Left colon (tissue), 2 donors: Measurements from ENCODE around the gene SLC22A16. TPM values are rescaled to one million over a fixed set of nuclear protein-coding genes. Genes with fewer than 3 reads are reported as not detected.

Experiments used
- ATAC-seq: fragments of 200-7000 bp; cut with Tn5 transposase; one replicate; pipeline ENCODE4 v1.9.1; 2020; ENCODE audit warnings: mild to moderate bottlenecking, moderate library complexity
- DNase-seq, 2 donors: peaks; one replicate each; pipeline ENCODE4 v3.0.0-alpha.2; 2020
- intact Hi-C, 2 donors: fragments of 100-400 bp; cut with DNase I in 1 of 2; cut with micrococcal nuclease in 1 of 2; formaldehyde crosslinking; loops; one replicate each; pipeline versions ENCODE4 v1.11.2 to v1.14.0; 2022; cut with DNase I, micrococcal nuclease
- total RNA-seq, 2 donors: library from RNA; stranded (reverse); fragmentation: NEBNext Ultra II Directional; extraction: Animal tissue kit (Norgen Biotek cat#: 25700); gene quantifications; one replicate each; pipeline ENCODE4 v1.2.1, GENCODE V29; 2021
- donor health status: DM: no; HTN: no; CAD: no.
- donor health status: DM: yes; HTN: yes; CAD: no.

Gene SLC22A16
- total RNA-seq, 2 donors from 2014 or later, result not detected

DNA sequence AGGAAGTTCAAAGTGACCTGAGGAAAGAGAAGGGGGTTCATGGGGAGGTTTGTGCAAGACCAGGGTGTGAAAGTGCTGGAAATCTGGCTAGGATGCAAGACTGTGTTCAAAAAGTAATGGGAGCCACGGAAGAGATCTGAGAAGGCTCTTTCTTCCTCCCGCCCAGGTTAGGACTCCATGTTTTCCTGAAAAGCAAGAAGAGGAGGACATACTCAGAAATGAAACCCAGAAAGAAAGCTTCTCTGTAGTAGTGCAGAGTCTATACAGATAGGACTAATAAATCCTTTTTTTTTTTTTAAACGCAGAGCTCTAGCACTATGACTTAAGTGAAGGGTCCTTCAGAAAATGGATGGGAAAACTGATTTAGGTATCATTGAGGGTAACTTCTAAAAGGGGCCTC is 57.8 kb downstream of the SLC22A16 start:
- intact Hi-C loops, result no loop called here
- no peak for ATAC-seq
- DNase-seq, result no peak

DNA sequence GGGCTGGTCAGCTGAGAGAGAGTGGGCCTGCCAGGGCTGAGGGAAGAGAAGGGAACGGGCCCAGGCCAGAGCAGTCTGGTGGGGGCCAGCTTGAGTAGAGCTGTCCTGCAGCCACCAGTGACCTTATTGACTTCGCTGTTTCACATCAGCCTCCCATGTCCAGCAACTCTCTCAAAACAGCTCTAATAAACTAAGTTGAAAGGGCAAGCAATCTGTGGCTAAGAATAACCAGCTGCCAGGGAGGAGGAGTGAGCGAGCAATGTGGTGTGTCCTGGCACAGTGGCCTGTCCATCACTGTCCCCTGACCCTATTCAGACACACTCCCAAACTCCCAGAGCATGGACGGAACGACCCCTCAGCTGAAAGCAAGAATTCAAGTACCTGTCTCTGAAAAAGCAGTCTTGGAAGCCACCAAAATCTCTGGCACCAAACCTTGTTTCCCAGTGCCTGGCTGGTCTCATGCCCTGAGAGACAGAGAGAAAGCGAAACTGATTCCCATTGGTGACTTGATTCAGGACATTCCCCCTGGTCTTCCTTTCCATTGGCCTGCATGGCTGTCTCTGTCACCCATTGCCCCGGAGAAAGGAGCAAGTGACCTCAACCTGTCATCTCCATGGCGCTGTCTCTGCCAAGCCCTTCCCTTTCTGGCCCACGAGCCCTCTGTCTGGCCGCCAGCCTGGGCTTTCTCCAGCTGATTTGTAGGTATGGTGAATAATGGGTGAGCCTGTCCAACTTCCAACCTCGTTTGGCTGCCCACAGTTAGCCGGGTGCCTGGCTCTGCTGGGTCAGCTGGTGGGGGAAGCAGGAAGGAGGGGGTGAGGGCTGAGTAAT is 61.1 kb downstream of the SLC22A16 start, which contains the start of gene DDO:
Gene DDO, minus strand, starts transcription at position 490 of the 831 bp plus-strand sequence. CDS start 2,113 bp downstream, outside the sequence.
- intact Hi-C loops, result no loop called here
- ATAC-seq, result peak; percentile 79
- DNase-seq, result peak; percentile 48 to 78

DNA sequence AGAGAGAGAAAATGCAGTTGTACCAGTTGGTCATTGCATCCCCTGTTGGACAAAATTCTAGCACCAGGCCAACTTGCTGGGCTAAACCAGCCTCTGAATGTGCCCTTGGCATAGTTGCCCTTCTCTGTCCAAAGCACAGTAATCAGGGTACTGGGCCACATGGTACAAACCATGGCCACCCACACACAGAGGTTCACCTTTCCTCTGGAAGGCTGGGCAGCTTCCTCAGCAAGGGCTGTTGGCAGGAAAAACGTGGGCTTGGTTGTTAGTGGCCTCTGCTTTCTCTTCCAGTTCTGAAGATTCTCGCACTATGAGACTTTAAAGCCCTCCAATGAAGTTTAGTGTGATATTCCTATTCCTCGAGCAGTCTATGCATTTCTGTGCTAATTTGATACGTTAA is 61.7 kb downstream of the SLC22A16 start:
- DNase-seq (no peak), ATAC-seq (no peak)
- intact Hi-C loops, result no loop called here

DNA sequence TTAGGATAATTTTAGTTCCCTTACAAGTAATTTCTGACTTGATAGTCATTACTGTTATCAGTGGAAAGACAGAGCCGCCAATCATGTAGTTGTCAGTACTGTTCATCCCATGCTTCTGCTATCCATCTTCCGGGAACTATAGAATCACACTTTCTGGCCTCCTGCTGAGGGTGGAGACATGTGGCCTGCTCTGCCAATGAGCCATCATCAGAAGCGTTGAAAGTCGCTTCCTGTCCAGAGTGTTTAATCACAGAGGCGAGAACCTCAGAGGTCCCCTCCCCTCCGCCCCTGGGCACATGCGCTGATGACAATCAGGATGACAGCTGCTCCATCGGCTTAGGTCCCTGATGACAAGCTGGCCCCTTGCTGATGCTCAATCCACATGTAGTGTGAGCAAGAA is 64.1 kb downstream of the SLC22A16 start:
- DNase-seq (no peak), ATAC-seq (no peak)
- intact Hi-C loops, result no loop called here

DNA sequence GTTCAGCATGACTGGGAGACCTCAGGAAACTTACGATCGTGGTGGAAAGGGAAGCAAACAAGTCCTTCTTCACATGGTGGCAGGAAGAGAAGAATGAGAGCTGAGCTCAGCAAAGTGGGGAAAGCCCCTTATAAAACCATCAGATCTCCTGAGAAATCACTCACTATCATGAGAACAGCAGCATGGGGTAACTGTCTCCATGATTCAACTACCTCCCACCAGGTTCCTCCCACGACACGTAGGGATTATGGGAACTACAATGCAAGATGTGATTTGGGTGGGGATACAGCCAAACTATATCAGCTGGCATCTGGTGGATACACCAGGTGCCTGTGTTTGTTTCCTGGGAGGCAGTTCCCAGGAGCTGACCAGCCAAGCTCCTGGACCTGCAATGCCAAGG is 65.9 kb downstream of the SLC22A16 start:
- no peak for ATAC-seq
- DNase-seq, result no peak
- intact Hi-C loops, result no loop called here

- DNase-seq (no peak), ATAC-seq (no peak)
- intact Hi-C loops, result no loop called here
These were observed 66.6 kb downstream of the SLC22A16 start for GRCh38 chr6:110409794-110410193.

DNA sequence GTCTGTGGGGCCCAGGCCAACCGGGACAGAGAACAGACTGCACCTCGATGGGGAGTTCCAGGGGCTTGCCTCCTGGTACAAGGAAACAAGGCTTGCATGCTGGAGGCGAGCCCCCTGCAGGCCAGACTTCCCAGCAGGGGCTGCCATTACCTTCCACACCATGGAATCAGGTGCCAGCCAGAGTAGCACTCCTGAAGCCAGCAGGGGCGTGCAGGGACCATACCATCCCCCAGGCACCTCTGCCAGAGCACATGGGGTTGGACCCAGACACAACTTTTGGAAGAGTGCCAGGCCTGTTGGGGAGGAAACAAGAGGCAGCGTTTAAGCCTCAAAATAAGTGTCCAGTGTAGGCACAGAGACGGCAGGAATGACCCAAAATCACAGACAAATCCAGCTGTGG is 67.5 kb downstream of the SLC22A16 start:
- intact Hi-C loops, result no loop called here
- no peak for DNase-seq
- no peak for ATAC-seq

DNA sequence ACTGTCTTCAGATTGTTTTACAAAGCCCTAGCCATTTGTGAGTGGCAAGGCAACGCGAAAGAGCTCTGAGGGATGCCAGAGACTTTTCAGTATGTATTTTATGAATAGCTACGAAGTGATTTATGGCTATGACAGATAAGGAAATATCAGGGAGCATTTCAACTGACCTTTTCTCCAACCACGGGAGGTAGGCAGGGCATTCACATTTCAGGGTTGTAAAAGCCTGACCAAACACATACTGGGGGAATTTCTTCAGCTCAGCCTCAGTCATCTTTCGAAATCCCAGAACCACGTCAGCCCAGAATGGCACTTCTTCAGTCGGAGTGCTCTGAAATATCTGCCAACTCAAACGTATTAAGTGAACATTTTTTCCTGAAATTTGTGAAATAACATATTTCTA is 71.8 kb downstream of the SLC22A16 start:
- peak; percentile 40 for ATAC-seq
- intact Hi-C loops, result no loop called here
- DNase-seq, result no peak

DNA sequence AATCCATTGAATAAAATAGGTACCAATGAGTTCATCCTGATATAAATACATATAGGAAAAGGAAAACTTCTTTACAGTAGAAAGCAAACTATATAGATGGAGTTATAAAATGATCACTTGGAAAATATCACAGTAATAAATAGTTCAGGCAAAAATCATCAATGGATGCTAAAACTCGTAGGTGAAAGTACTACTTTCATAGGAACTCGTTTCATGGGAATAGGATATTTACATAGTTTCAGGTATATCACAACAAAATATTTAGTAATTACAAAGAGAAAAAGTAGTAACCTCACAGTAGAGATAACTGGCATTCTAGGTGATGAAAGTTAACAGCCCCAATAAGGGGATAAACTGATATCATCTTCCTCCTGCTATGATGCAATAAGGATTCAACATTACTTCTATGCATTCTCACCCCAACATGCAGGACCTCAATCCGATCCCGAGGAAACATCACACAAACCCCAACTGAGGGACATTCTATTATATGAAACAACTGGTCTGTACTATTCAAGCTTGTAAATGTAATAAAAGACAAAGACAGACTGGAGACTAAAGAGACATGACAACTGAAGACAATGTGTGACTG is 74.7 kb downstream of the SLC22A16 start:
- DNase-seq, result no peak
- no peak for ATAC-seq
- intact Hi-C loops, result no loop called here

GRCh38 chr6:110400208-110400607 is 76.2 kb downstream of the SLC22A16 start:
- ATAC-seq, result no peak
- no peak for DNase-seq
- intact Hi-C loops, result no loop called here

GRCh38 chr6:110399219-110400071 is 77.0 kb downstream of the SLC22A16 start:
- ATAC-seq (no peak), DNase-seq (no peak)
- intact Hi-C loops, result loop anchor here in 1 of 2 donors (10.0 kb wide), 1 partner anchor 695 kb away; no protein-coding TSS in a partner anchor

DNA sequence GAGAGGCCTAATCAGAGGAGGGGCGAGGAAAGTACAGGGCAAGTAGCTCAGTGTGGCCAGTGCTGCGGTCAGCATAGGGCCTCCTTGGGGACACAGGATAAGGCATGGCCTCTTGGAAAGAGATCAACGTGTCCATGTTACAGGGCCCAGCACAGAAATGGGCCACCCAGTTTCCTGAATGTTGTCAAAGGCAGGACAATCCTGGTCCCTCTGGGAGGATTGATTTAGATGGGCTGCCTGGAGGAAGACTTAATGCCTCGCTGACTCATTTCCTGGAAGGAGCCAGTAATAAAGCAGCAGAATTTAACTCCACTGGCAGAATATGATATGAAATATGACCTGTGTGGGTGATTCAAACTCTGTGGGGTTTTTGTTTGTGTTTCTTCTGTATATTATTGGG is 77.6 kb downstream of the SLC22A16 start:
- intact Hi-C loops, result loop anchor here in 1 of 2 donors (10.0 kb wide), 1 partner anchor 694 kb away; no protein-coding TSS in a partner anchor

GRCh38 chr6:110395221-110395620 is 81.2 kb downstream of the SLC22A16 start:
- ATAC-seq, result no peak
- DNase-seq, result no peak
- intact Hi-C loops, result loop anchor here in 1 of 2 donors (10.0 kb wide), 1 partner anchor 690 kb away; no protein-coding TSS in a partner anchor

More for the DNA sequence above, 77.6 kb downstream of the SLC22A16 start:
- ATAC-seq, result no peak
- DNase-seq, result no peak

- ATAC-seq (no peak), DNase-seq (no peak)
- intact Hi-C loops, result loop anchor here in 1 of 2 donors (5.0 to 10.0 kb wide), 2 partner anchors 217 to 690 kb away; partner anchors contain the start of gene WASF1
These were observed 82.0 kb downstream of the SLC22A16 start for GRCh38 chr6:110394409-110394808.

DNA sequence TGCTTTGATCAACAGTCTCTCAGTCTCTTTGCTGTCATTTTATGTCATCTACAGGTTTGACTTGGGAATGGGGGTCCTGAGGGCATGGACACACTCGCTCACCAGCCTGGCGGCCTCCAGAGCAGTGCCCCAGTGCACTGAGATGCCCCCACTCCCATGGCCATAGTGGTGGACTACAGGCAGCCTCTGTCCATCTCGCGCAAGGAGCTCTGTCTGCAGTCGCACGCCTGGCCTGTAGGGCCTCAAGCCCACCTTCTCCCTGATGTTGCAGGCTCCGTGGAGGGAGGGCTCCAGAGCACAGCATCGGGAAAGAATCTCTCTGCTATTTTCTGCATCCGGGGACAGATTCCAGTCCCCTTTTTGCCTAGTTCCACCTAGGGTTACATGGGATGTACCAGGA is 83.7 kb downstream of the SLC22A16 start:
- ATAC-seq, result no peak
- no peak for DNase-seq
- intact Hi-C loops, result loop anchor here in 1 of 2 donors (5.0 to 10.0 kb wide), 2 partner anchors 215 to 688 kb away; partner anchors contain the start of gene WASF1

DNA sequence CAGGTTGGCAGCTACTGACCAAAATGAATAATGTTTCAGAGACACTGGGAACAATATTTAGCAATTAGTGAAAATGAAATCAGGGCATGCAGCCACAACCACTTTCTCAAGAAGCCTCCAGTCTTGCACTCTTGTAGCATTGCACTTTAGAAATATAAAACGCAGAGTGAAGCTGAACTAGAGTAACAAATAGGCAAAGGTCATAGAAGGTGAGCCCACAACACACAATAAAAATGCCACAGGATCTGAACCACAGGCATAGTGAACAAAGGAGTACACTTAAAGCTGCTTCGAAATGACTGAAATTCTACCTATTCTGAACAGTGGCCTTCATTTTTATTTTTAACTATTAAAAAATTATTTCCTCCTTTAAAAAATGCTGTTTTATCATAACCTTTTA is 86.0 kb downstream of the SLC22A16 start:
- DNase-seq, result no peak
- intact Hi-C loops, result loop anchor here in 1 of 2 donors (5.0 to 10.0 kb wide), 2 partner anchors 213 to 686 kb away; partner anchors contain the start of gene WASF1
- ATAC-seq, result no peak

GRCh38 chr6:110389689-110390382 is 86.6 kb downstream of the SLC22A16 start:
- no peak for DNase-seq
- no peak for ATAC-seq
- intact Hi-C loops, result loop anchor here in 1 of 2 donors (5.0 to 10.0 kb wide), 2 partner anchors 213 to 685 kb away; partner anchors contain the start of gene WASF1

DNA sequence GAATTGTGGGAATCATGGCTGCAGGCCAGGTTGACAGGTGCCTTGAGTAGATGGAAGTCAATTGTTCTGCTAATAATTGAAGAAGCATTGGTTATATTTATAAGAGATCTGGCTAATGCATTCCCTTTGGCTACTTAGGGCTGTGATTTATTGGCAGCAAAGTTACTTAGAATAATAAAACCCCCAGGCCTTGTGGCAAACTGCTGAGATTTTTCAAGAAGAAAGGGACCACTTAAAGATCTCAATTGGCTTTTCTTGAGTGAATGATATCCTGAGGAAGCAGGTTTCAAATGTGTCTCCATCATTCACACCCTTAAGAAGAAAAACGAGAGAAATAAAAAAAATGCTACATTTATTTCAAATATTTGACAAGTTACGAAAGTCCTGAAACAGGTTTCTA is 88.4 kb downstream of the SLC22A16 start:
- no peak for DNase-seq

More for the DNA sequence above, 88.4 kb downstream of the SLC22A16 start:
- intact Hi-C loops, result no loop called here
- no peak for ATAC-seq
